ENCODE results near the gene CRELD2. TPM values are rescaled to one million over a fixed set of nuclear protein-coding genes. Genes with fewer than 3 reads are reported as not detected.

The CRELD2 gene
- total RNA-seq, 3 donors from 2014 or later (not counting 1 experiment from before 2014, with no cell fraction given) = 45.1 to 69.8 (median 48.5) TPM

GRCh38 chr22:49968831-49969661 lies 50.6 kb downstream of the CRELD2 start:
- H3K27ac ChIP-seq (ENCODE audit: low read length) = no peak overlapping the region
- Mint-ChIP-seq H3K9me3 (no peaks in the 10 kb centered on the region), H3K27ac (peak overlapping the region in 1 of 2 donors; percentile 95), H3K4me3 (no peak overlapping the region), H3K27me3 (ENCODE audit: low read depth in 2 of 2) (no peaks in the 10 kb centered on the region), H3K4me1 (peaks cover 9 to 25% of the 10 kb centered on the region in 2 donors), H3K36me3 (no peaks in the 10 kb centered on the region)
- no peaks in the 10 kb centered on the region for H3K9me3 ChIP-seq (ENCODE audit: control insufficient read depth, insufficient read depth, low read length)
- 96% methylated on average over 16 of the region's 16 CpGs for WGBS (ENCODE audit: insufficient coverage)
- H3K4me1 ChIP-seq (ENCODE audit: control insufficient read depth, insufficient read depth, low read length) = peaks cover 50% of the 10 kb centered on the region
- DNase-seq (peak; percentile 24 to 42), ATAC-seq (no peak)
- no peak overlapping the region for H3K4me3 ChIP-seq (ENCODE audit: low read length)
- peaks cover 4% of the 10 kb centered on the region for H3K36me3 ChIP-seq (ENCODE audit: control insufficient read depth, insufficient read depth, low read length)
- intact Hi-C loops (cut with micrococcal nuclease) = no loop called here
- no peaks in the 10 kb centered on the region for H3K27me3 ChIP-seq (ENCODE audit: control insufficient read depth, insufficient read depth, low read length)
- no peak for TF ChIP-seq CTCF (IDR thresholded peaks at IDR 0.05)

GRCh38 chr22:49969751-49970527 lies 51.5 kb downstream of the CRELD2 start:
- Histone ChIP-seq H3K36me3 (ENCODE audit: control insufficient read depth, insufficient read depth, low read length) (no peaks in the 10 kb centered on the region), H3K27ac (ENCODE audit: low read length) (peak overlapping the region; percentile 34), H3K4me3 (ENCODE audit: low read length) (no peak overlapping the region), H3K4me1 (ENCODE audit: control insufficient read depth, insufficient read depth, low read length) (peaks cover 48% of the 10 kb centered on the region), H3K27me3 (ENCODE audit: control insufficient read depth, insufficient read depth, low read length) (no peaks in the 10 kb centered on the region), H3K9me3 (ENCODE audit: control insufficient read depth, insufficient read depth, low read length) (no peaks in the 10 kb centered on the region)
- no peak overlapping the region for H3K4me3 Mint-ChIP-seq
- WGBS (ENCODE audit: insufficient coverage) = 82% methylated on average over 8 of the region's 8 CpGs
- no peak for ATAC-seq
- peak; percentile 19 to 32 for DNase-seq
- H3K4me1 Mint-ChIP-seq = peaks cover 9 to 23% of the 10 kb centered on the region in 2 donors
- H3K27me3 Mint-ChIP-seq (ENCODE audit: low read depth in 2 of 2) = no peaks in the 10 kb centered on the region
- H3K27ac Mint-ChIP-seq = peak overlapping the region; percentile 76 to 95
- intact Hi-C loops (cut with micrococcal nuclease) = loop anchor here (5.0 kb wide), 1 partner anchor 38 kb away; no protein-coding TSS in a partner anchor
- no peak for TF ChIP-seq CTCF (IDR thresholded peaks at IDR 0.05)
- H3K9me3 Mint-ChIP-seq = no peaks in the 10 kb centered on the region
- no peaks in the 10 kb centered on the region for H3K36me3 Mint-ChIP-seq

- DNase-seq (peak; percentile 89 to 97), ATAC-seq (peak; percentile 86 to 94 (median 89))
- H3K27ac ChIP-seq (ENCODE audit: low read length) = peak overlapping the region; percentile 74
- peaks cover 9 to 28% of the 10 kb centered on the region in 2 donors for H3K4me1 Mint-ChIP-seq
- peak overlapping the region; percentile 76 for H3K4me3 Mint-ChIP-seq
- no peak for TF ChIP-seq CTCF (IDR thresholded peaks at IDR 0.05)
- peak overlapping the region; percentile 76 to 95 for H3K27ac Mint-ChIP-seq
- H3K4me1 ChIP-seq (ENCODE audit: control insufficient read depth, insufficient read depth, low read length) = peaks cover 50% of the 10 kb centered on the region
- intact Hi-C loops (cut with micrococcal nuclease) = loop anchor here (5.0 kb wide), 1 partner anchor 38 kb away; no protein-coding TSS in a partner anchor
- H3K36me3 Mint-ChIP-seq = no peaks in the 10 kb centered on the region
- H3K27me3 Mint-ChIP-seq (ENCODE audit: low read depth in 2 of 2) = peaks cover 0 to 3% of the 10 kb centered on the region in 2 donors
- no peaks in the 10 kb centered on the region for H3K36me3 ChIP-seq (ENCODE audit: control insufficient read depth, insufficient read depth, low read length)
- no peaks in the 10 kb centered on the region for H3K27me3 ChIP-seq (ENCODE audit: control insufficient read depth, insufficient read depth, low read length)
- H3K9me3 ChIP-seq (ENCODE audit: control insufficient read depth, insufficient read depth, low read length) = no peaks in the 10 kb centered on the region
- no peaks in the 10 kb centered on the region for H3K9me3 Mint-ChIP-seq
- WGBS (ENCODE audit: insufficient coverage) = 6% methylated on average over 32 of the region's 32 CpGs
- peak overlapping the region; percentile 52 for H3K4me3 ChIP-seq (ENCODE audit: low read length)
Observed at GRCh38 chr22:49970528-49971231, 52.2 kb downstream of the CRELD2 start.

Measured in natural killer cell (primary cell).